Putamen (tissue), 1 donor: ENCODE measurements around the gene ATP6AP1.

Experiments used
- DNase-seq: peaks from one replicate; pipeline ENCODE4 v3.0.0-alpha.2; 2016; ENCODE audit warnings: low spot score

Gene ATP6AP1

GRCh38 chrX:154430479-154430878 lies 2.0 kb downstream of the ATP6AP1 start:
- no peak for DNase-seq

GRCh38 chrX:154430916-154431315 lies 2.4 kb downstream of the ATP6AP1 start:
- no peak for DNase-seq

- DNase-seq = no peak
Measured at GRCh38 chrX:154431341-154431740, 2.9 kb downstream of the ATP6AP1 start.

GRCh38 chrX:154432210-154432609 lies 3.7 kb downstream of the ATP6AP1 start:
- no peak for DNase-seq

- no peak for DNase-seq
Measured at GRCh38 chrX:154433605-154434004, 5.1 kb downstream of the ATP6AP1 start.

- DNase-seq = no peak
Measured at GRCh38 chrX:154434394-154435168, 6.1 kb downstream of the ATP6AP1 start.

- DNase-seq = no peak
Measured at GRCh38 chrX:154435171-154435733, 6.8 kb downstream of the ATP6AP1 start.

- no peak for DNase-seq
Measured at GRCh38 chrX:154436374-154436982, 8.0 kb downstream of the ATP6AP1 start.

GRCh38 chrX:154436983-154437752 lies 8.7 kb downstream of the ATP6AP1 start, which contains the start of gene GDI1:
TSS of gene GDI1 (plus strand) at chrX:154437154. CDS start at chrX:154437255, 101 bp downstream.
- no peak for DNase-seq

GRCh38 chrX:154437971-154438893 lies 9.8 kb downstream of the ATP6AP1 start:
- no peak for DNase-seq

GRCh38 chrX:154439841-154440240 lies 11.4 kb downstream of the ATP6AP1 start:
- no peak for DNase-seq

- DNase-seq = no peak
Measured at GRCh38 chrX:154440623-154441357, 12.3 kb downstream of the ATP6AP1 start.

GRCh38 chrX:154441564-154441963 lies 13.1 kb downstream of the ATP6AP1 start:
- DNase-seq = no peak

GRCh38 chrX:154441984-154442707 lies 13.7 kb downstream of the ATP6AP1 start:
- no peak for DNase-seq

- no peak for DNase-seq
Measured at GRCh38 chrX:154443479-154443910, 15.0 kb downstream of the ATP6AP1 start.

GRCh38 chrX:154443992-154444754 lies 15.7 kb downstream of the ATP6AP1 start, which contains the start of gene FAM50A:
TSS of gene FAM50A (plus strand) at chrX:154444141. CDS start at chrX:154444236, 95 bp downstream.
- no peak for DNase-seq

GRCh38 chrX:154444755-154445246 lies 16.3 kb downstream of the ATP6AP1 start:
- no peak for DNase-seq

- no peak for DNase-seq
Measured at GRCh38 chrX:154445776-154446175, 17.3 kb downstream of the ATP6AP1 start.

GRCh38 chrX:154446430-154446829 lies 18.0 kb downstream of the ATP6AP1 start:
- DNase-seq = no peak
